Subcutaneous adipose tissue (tissue), 4 donors: ENCODE results near the gene DHRSX. TPM values are rescaled to one million over a fixed set of nuclear protein-coding genes. Genes with fewer than 3 reads are reported as not detected.

Experiments used
- CTCF ChIP-seq: fragments of 450-650 bp; IDR thresholded peaks from one replicate; pipeline ENCODE4 v1.5.1; 2016; ENCODE audit warnings: low read depth, mild to moderate bottlenecking, control low read depth, antibody characterized with exemption, moderate library complexity
- total RNA-seq, 4 donors: library from RNA; depleted of rRNA; stranded (reverse); fragments of >200 nt; gene quantifications; one replicate each; pipeline ENCODE4 v1.1.0, GENCODE V29; 2016

DHRSX gene
- total RNA-seq, 4 donors from 2014 or later, result 17.0 to 34.2 (median 24.5) TPM

DNA sequence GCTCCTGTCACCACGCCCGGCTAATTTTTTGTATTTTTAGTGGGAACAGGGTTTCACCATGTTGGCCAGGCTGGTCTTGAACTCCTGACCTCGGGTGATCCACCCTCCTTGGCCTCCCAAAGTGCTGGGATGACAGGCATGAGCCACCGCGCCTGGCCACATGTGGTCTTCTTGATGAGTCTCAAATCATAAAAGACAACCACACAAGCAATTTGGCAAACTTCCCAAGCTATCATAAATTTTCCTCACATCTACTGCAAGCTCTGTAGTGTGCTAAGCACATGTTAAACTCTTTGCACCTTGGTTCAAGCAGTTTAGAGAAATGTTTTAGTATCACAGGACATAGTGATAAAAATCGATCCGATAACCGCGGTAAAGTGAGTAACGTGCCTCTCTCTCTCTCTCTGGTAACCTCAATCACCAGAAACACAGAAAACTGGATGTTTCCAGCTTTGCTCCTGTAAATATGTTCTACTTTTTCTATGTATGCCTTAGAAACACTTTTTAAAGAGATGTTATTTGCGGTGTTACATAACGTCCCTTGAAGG is 256.8 kb downstream of the DHRSX start:
- TF ChIP-seq CTCF, result no peak

GRCh38 chrX:2242980-2243379 is 257.8 kb downstream of the DHRSX start:
- no peak for TF ChIP-seq CTCF

DNA sequence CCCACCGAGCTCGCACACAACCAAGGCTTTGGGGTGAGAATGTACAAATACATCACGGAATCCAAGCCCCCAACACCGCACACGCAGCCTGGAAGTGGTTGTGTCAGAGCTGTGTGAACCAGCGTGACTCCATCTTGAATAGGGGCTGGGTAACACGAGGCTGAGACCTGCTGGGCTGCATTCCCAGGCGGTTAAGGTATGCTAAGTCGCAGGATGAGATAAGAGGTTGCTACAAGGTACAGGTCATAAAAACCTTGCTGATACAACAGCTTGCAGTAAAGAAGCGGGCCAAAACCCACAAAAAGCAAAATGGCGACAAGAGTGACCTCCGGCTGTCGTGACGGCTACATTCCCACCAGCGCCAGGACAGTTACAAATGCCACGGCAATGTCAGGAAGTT is 258.4 kb downstream of the DHRSX start:
- no peak for TF ChIP-seq CTCF

DNA sequence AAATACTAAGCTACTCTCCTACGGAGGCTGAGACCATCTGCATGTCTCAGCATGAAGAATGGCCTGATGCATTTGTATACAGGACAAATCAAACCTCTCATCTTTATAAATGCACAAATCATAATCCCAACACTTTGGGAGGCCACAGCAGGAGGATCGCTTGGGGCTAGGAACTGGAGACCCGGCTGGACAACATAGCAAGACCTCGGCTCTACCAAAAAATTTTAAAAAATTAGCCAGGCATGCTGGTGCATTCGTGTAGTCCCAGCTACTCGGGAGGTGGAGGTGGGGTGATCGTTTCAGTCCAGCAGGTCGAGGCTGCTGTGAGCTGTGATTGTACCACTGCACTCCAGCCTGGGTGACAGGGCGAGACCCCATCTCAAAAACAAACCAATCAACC is 262.8 kb downstream of the DHRSX start:
- TF ChIP-seq CTCF, result no peak

GRCh38 chrX:2231570-2232192 is 269.1 kb downstream of the DHRSX start:
- TF ChIP-seq CTCF, result no peak

- TF ChIP-seq CTCF, result no peak
Observed at GRCh38 chrX:2230457-2230856, 270.3 kb downstream of the DHRSX start.

DNA sequence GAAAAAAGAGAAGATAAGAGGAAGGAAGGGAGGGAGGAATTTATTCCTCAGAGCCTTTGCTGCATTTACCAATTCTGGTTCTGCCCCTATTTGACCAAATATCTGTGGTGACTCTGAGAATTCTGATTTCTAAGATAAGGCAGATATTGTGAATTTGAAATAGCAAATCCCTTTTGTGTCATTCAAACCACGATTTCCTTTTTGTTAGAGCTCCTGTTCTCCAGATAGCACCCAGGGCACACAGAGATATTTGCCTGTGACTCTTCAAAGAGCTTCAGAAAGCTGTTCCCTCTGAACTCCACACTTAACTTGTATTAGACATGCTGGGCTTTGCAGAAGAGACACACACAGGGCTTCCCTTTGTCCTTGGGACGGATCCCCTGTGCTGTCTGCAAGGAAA is 272.2 kb downstream of the DHRSX start:
- TF ChIP-seq CTCF, result no peak
